ENCODE results near the gene SASS6.

DNA sequence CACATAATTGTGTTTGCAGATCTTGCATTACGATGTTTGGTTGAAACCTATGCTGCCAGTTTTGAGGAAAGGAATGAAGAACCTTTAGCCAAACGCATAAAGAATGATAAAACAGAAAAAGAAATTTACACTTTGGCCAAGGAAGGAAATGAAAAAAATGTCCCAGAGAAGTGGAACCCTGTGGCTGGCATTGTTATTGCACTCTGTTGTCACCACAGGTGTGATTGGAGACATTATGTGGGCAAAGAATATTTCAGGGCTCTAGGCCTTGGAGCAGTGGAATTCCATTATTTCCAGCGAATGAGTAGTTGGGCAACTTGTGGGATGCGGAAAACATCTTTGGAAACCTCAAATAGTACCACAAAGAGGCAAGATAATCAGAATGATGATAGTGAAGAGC lies 15.1 kb upstream of the SASS6 start:
- no peak for TF ChIP-seq POLR2A (IDR thresholded peaks at IDR 0.05; ENCODE audit: low read depth, low read length)
- TF ChIP-seq TAF1 (IDR thresholded peaks at IDR 0.05; ENCODE audit: low read depth, low read length), result no peak
